ENCODE results near the gene CLEC19A.

Gene CLEC19A

DNA sequence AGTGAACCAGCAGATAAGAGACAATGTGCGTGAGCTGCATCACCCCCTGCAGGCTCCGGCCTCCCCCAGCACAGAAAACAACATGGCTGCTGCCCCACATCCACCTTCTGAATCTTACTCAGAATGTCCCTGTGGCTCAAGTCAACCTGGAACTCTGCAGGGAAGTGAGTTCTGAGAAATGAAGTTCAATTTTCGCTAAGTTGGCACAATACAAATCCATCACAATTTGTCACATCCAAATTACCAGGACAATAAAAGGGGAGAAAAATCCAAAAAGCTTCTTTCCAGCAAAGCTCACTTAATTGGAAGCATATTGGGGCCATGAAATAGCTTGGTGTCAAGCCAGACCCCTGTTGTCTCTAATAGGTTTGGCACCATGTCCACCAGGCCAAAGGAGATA, 38.1 kb downstream of the CLEC19A start:
- H3F3A ChIP-seq (ENCODE audit: insufficient read depth), result no peaks in the 10 kb centered on the region
- no peak overlapping the region for H3K4me3 ChIP-seq (ENCODE audit: insufficient read depth, low read length, poor library complexity, severe bottlenecking)
- H3K27ac ChIP-seq (ENCODE audit: low read depth, low read length), result no peak overlapping the region
- no peaks in the 10 kb centered on the region for H3K79me2 ChIP-seq (ENCODE audit: insufficient read depth, low read length)
- H3K9ac ChIP-seq (ENCODE audit: low read length), result no peak overlapping the region
- no peaks in the 10 kb centered on the region for H3K9me2 ChIP-seq (replicated peaks; ENCODE audit: insufficient read depth, low read length)
- H2AFZ ChIP-seq (ENCODE audit: low read depth, low read length, severe bottlenecking), result no peak overlapping the region
- H3K36me3 ChIP-seq (ENCODE audit: low read length), result no peaks in the 10 kb centered on the region
- no peaks in the 10 kb centered on the region for H3K9me3 ChIP-seq (ENCODE audit: insufficient read depth, low read length)
- no peaks in the 10 kb centered on the region for H4K20me1 ChIP-seq (ENCODE audit: low read depth, low read length)
- H3K4me2 ChIP-seq (ENCODE audit: low read depth, low read length, poor library complexity, severe bottlenecking), result no peak overlapping the region
- H3K27me3 ChIP-seq (ENCODE audit: low read length), result no peaks in the 10 kb centered on the region; the same call in 1 of the 2 replicates
- TF ChIP-seq, protein P1, sequence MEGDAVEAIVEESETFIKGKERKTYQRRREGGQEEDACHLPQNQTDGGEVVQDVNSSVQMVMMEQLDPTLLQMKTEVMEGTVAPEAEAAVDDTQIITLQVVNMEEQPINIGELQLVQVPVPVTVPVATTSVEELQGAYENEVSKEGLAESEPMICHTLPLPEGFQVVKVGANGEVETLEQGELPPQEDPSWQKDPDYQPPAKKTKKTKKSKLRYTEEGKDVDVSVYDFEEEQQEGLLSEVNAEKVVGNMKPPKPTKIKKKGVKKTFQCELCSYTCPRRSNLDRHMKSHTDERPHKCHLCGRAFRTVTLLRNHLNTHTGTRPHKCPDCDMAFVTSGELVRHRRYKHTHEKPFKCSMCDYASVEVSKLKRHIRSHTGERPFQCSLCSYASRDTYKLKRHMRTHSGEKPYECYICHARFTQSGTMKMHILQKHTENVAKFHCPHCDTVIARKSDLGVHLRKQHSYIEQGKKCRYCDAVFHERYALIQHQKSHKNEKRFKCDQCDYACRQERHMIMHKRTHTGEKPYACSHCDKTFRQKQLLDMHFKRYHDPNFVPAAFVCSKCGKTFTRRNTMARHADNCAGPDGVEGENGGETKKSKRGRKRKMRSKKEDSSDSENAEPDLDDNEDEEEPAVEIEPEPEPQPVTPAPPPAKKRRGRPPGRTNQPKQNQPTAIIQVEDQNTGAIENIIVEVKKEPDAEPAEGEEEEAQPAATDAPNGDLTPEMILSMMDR (IDR thresholded peaks at IDR 0.05; ENCODE audit: insufficient read depth, low read length, poor library complexity, severe bottlenecking), result no peak
- no peak for TF ChIP-seq EZH2phosphoT487 (conservative IDR thresholded peaks at IDR 0.05; ENCODE audit: low read length)

DNA sequence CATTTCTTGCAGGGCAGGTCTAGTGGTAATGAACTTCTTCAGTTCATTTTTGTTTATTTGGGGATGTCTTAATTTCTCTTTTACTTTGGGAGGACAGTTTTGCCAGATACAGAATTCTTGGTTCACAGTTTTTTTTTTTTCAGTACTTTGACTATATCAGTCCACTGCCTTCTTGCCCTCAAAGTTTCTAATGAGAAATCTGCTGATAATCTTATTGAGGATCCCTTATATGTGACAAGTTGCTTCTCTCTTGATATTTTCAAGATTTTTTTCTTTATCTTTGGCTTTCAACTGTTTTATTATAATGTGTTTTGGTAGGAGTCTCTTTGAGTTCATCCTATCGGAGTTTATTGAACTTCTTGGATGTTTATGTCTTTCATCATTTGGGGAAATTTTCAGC, 42.8 kb downstream of the CLEC19A start:
- H3F3A ChIP-seq (ENCODE audit: insufficient read depth), result no peaks in the 10 kb centered on the region
- no peak for TF ChIP-seq EZH2phosphoT487 (conservative IDR thresholded peaks at IDR 0.05; ENCODE audit: low read length)
- TF ChIP-seq, protein P1 (IDR thresholded peaks at IDR 0.05; ENCODE audit: insufficient read depth, low read length, poor library complexity, severe bottlenecking), result no peak
- no peaks in the 10 kb centered on the region for H3K36me3 ChIP-seq (ENCODE audit: low read length)
- H3K4me2 ChIP-seq (ENCODE audit: low read depth, low read length, poor library complexity, severe bottlenecking), result no peak overlapping the region
- H3K9me2 ChIP-seq (replicated peaks; ENCODE audit: insufficient read depth, low read length), result no peaks in the 10 kb centered on the region
- no peak overlapping the region for H2AFZ ChIP-seq (ENCODE audit: low read depth, low read length, severe bottlenecking)
- no peak overlapping the region for H3K27ac ChIP-seq (ENCODE audit: low read depth, low read length)
- no peak overlapping the region for H3K9ac ChIP-seq (ENCODE audit: low read length)
- H3K27me3 ChIP-seq (ENCODE audit: low read length), result no peaks in the 10 kb centered on the region
- no peaks in the 10 kb centered on the region for H3K79me2 ChIP-seq (ENCODE audit: insufficient read depth, low read length)
- no peak overlapping the region for H3K4me3 ChIP-seq (ENCODE audit: insufficient read depth, low read length, poor library complexity, severe bottlenecking)
- H3K9me3 ChIP-seq (ENCODE audit: insufficient read depth, low read length), result no peaks in the 10 kb centered on the region
- H4K20me1 ChIP-seq (ENCODE audit: low read depth, low read length), result no peaks in the 10 kb centered on the region

DNA sequence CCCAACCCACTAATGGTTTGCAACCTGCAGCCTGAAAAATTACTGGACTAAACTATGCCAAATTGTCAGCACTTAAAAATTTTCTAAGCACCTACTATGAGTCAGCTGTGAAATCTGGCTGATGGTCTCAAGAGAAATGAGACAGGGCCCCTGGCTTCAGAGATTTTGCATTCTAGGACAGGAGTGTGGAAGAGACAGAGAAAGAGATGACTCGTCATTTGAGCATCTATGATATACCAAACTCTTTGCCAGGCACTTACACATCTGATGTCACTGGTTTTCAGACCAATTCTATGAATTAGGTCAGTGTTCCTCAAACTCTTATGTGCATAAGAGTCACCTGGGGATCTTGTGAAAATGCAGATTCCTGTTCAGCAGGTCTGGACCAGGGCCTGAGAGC, 44.4 kb downstream of the CLEC19A start:
- no peaks in the 10 kb centered on the region for H4K20me1 ChIP-seq (ENCODE audit: low read depth, low read length)
- H2AFZ ChIP-seq (ENCODE audit: low read depth, low read length, severe bottlenecking), result no peak overlapping the region
- no peak overlapping the region for H3K4me3 ChIP-seq (ENCODE audit: insufficient read depth, low read length, poor library complexity, severe bottlenecking)
- H3K9me2 ChIP-seq (replicated peaks; ENCODE audit: insufficient read depth, low read length), result no peaks in the 10 kb centered on the region
- no peak overlapping the region for H3K4me2 ChIP-seq (ENCODE audit: low read depth, low read length, poor library complexity, severe bottlenecking)
- no peak overlapping the region for H3K27ac ChIP-seq (ENCODE audit: low read depth, low read length)
- no peaks in the 10 kb centered on the region for H3K79me2 ChIP-seq (ENCODE audit: insufficient read depth, low read length)
- no peak overlapping the region for H3K9ac ChIP-seq (ENCODE audit: low read length)
- H3F3A ChIP-seq (ENCODE audit: insufficient read depth), result no peaks in the 10 kb centered on the region
- no peaks in the 10 kb centered on the region for H3K36me3 ChIP-seq (ENCODE audit: low read length)
- H3K9me3 ChIP-seq (ENCODE audit: insufficient read depth, low read length), result no peaks in the 10 kb centered on the region
- no peaks in the 10 kb centered on the region for H3K27me3 ChIP-seq (ENCODE audit: low read length)
- TF ChIP-seq, protein P1 (IDR thresholded peaks at IDR 0.05; ENCODE audit: insufficient read depth, low read length, poor library complexity, severe bottlenecking), result no peak
- TF ChIP-seq EZH2phosphoT487 (conservative IDR thresholded peaks at IDR 0.05; ENCODE audit: low read length), result no peak
